Stimulated activated naive CD8-positive, alpha-beta T cell treated with anti-CD3 and anti-CD28 coated beads, Interleukin-15, amount 100 ng/mL, for 72 hours (primary cell): ENCODE measurements around the gene THADA.

ENCODE experiments used
- ATAC-seq: fragments of 150-1000 bp; cut with Tn5 transposase; 2 replicates; pipeline ENCODE4 v1.10.0; 2021; ENCODE audit warnings: mild to moderate bottlenecking, moderate library complexity
- DNase-seq, 2 donors: peaks; one replicate each; pipeline ENCODE4 v3.0.0; 2021 to 2022
- H3K27ac Mint-ChIP-seq, 2 donors: one replicate each; pipeline ENCODE4 v1.8.0; 2022; ENCODE audit warnings: mild to moderate bottlenecking in 2 of 2, mixed read lengths in 2 of 2, moderate library complexity in 2 of 2
- H3K27me3 Mint-ChIP-seq: one replicate; pipeline ENCODE4 v1.8.0; 2022; ENCODE audit warnings: mixed read lengths
- H3K4me1 Mint-ChIP-seq: one replicate; pipeline ENCODE4 v1.8.0; 2022; ENCODE audit warnings: mild to moderate bottlenecking, mixed read lengths
- H3K4me3 Mint-ChIP-seq, 2 donors: one replicate each; pipeline ENCODE4 v1.8.0; 2022; ENCODE audit warnings: mild to moderate bottlenecking in 2 of 2, mixed read lengths in 2 of 2, moderate library complexity in 1 of 2
- H3K9me3 Mint-ChIP-seq, 2 donors: one replicate each; pipeline ENCODE4 v1.8.0; 2022; ENCODE audit warnings: mixed read lengths in 2 of 2

The THADA gene

DNA sequence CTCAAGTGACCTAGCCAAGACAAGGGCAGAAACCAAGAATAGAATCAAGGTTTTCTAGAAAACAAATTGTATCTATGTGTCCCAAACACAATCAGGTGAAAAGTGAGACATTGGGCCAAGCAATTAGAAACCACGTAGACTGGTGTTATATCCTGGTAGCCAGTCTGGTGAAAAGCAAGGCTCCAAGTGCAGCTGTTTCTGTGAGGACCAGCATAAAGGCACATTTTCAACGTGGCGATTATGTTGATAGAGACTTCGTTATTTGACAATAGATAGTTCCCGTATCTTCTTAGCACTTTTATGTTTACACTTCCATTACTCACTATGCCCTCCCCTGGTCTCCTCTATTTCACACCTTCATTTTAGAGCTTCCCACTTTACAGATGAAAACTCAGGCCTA lies 266.2 kb downstream of the THADA start:
- Mint-ChIP-seq H3K27me3 (no peaks in the 10 kb centered on the region), H3K27ac (no peak overlapping the region), H3K4me3 (no peak overlapping the region), H3K9me3 (peaks cover 0 to 6% of the 10 kb centered on the region in 2 donors), H3K4me1 (peaks cover 13% of the 10 kb centered on the region)
- DNase-seq = no peak
- no peak for ATAC-seq

- peaks cover 8% of the 10 kb centered on the region for H3K4me1 Mint-ChIP-seq
- no peak for DNase-seq
- peaks cover 0 to 6% of the 10 kb centered on the region in 2 donors for H3K9me3 Mint-ChIP-seq
- no peaks in the 10 kb centered on the region for H3K27me3 Mint-ChIP-seq
- H3K4me3 Mint-ChIP-seq = no peak overlapping the region
- no peak overlapping the region for H3K27ac Mint-ChIP-seq
- no peak for ATAC-seq
Observed at GRCh38 chr2:43328832-43329231, 267.0 kb downstream of the THADA start.

GRCh38 chr2:43328133-43328532 lies 267.7 kb downstream of the THADA start:
- ATAC-seq = no peak
- Mint-ChIP-seq H3K4me3 (no peak overlapping the region), H3K27me3 (no peaks in the 10 kb centered on the region), H3K4me1 (peaks cover 4% of the 10 kb centered on the region), H3K9me3 (peaks cover 0 to 6% of the 10 kb centered on the region in 2 donors), H3K27ac (no peak overlapping the region)
- DNase-seq = no peak

- no peak for DNase-seq
- H3K27ac Mint-ChIP-seq = peak overlapping the region in 1 of 2 donors; percentile 13
- ATAC-seq = no peak
- peaks cover 0 to 6% of the 10 kb centered on the region in 2 donors for H3K9me3 Mint-ChIP-seq
- H3K27me3 Mint-ChIP-seq = no peaks in the 10 kb centered on the region
- no peak overlapping the region for H3K4me3 Mint-ChIP-seq
- H3K4me1 Mint-ChIP-seq = peaks cover 4% of the 10 kb centered on the region
Observed at GRCh38 chr2:43327119-43327518, 268.7 kb downstream of the THADA start.

GRCh38 chr2:43326101-43326825 lies 269.6 kb downstream of the THADA start:
- no peaks in the 10 kb centered on the region for H3K27me3 Mint-ChIP-seq
- ATAC-seq (no peak), DNase-seq (no peak)
- no peak overlapping the region for H3K4me3 Mint-ChIP-seq
- H3K9me3 Mint-ChIP-seq = peaks cover 0 to 6% of the 10 kb centered on the region in 2 donors
- no peak overlapping the region for H3K27ac Mint-ChIP-seq
- H3K4me1 Mint-ChIP-seq = peaks cover 4% of the 10 kb centered on the region

DNA sequence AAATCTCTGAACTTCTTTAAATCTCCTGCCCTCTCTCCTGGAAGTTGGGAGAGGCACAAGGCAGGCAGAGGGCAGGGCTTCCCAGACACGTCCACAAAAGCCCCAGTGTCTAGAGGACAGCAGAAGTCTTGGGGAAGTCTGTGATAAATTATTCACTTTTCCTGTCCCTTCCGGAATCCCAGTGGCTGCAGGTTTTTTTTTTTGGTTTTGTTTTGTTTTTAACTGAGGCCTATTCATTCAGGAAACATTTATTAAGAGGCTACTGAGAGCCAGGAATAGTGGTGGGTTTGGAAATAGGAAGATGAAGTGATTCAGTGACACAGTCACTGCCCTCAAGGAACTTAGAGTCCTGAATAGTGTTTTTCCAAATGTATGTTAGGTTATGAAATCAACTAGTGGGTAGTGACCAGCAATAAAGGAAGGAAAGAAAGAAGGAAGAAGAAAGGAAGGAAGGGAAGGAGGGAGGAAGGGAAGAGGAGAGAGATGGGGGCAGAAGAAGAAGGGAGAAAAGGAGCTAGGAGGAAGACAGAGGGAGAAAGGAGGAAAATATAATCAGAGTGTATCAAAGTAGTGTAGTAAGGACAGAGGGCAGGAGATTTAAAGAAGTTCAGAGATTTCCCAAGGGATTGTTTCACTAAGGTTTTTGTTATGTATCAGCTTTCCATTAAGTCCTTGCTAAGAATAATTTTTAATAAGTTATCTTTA lies 270.6 kb downstream of the THADA start:
- peaks cover 0 to 6% of the 10 kb centered on the region in 2 donors for H3K9me3 Mint-ChIP-seq
- no peak overlapping the region for H3K27ac Mint-ChIP-seq
- ATAC-seq (no peak), DNase-seq (no peak)
- H3K4me1 Mint-ChIP-seq = peaks cover 4% of the 10 kb centered on the region
- no peak overlapping the region for H3K4me3 Mint-ChIP-seq
- H3K27me3 Mint-ChIP-seq = no peaks in the 10 kb centered on the region

- ATAC-seq = no peak
- no peak overlapping the region for H3K27ac Mint-ChIP-seq
Observed at GRCh38 chr2:43324259-43325106, 271.4 kb downstream of the THADA start.

DNA sequence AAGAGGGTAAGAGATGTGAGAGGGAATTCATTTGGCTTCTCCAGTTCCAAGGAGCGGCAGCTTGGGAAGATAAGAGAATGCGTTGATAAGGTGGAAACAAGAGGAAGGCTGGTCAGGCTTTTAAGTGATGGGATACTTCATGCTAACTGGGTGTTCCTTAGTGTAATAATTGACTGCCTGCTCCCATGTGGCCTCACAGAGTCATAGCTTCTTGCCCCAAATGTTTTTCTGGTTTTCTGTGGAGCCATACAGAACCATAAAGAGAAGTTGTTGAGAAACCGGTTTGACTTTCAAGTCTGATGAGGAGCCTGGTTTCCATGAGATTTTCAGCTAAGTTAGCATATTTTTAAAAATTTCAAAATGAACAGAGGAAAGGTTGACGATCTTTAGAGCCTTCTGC lies 272.0 kb downstream of the THADA start:
- H3K4me3 Mint-ChIP-seq = no peak overlapping the region
- peaks cover 0 to 6% of the 10 kb centered on the region in 2 donors for H3K9me3 Mint-ChIP-seq
- no peak overlapping the region for H3K27ac Mint-ChIP-seq
- no peak for ATAC-seq
- DNase-seq = no peak
- H3K27me3 Mint-ChIP-seq = no peaks in the 10 kb centered on the region
- peaks cover 4% of the 10 kb centered on the region for H3K4me1 Mint-ChIP-seq

More at GRCh38 chr2:43324259-43325106, 271.4 kb downstream of the THADA start:
- Mint-ChIP-seq H3K9me3 (peaks cover 0 to 6% of the 10 kb centered on the region in 2 donors), H3K27me3 (no peaks in the 10 kb centered on the region), H3K4me1 (peaks cover 4% of the 10 kb centered on the region), H3K4me3 (no peak overlapping the region)
- no peak for DNase-seq

GRCh38 chr2:43321446-43321845 lies 274.4 kb downstream of the THADA start:
- H3K4me1 Mint-ChIP-seq = peaks cover 4% of the 10 kb centered on the region
- ATAC-seq (no peak), DNase-seq (no peak)
- peak overlapping the region in 1 of 2 donors; percentile 6 for H3K27ac Mint-ChIP-seq
- H3K4me3 Mint-ChIP-seq = no peak overlapping the region
- peaks cover 0 to 6% of the 10 kb centered on the region in 2 donors for H3K9me3 Mint-ChIP-seq
- no peaks in the 10 kb centered on the region for H3K27me3 Mint-ChIP-seq

GRCh38 chr2:43319541-43319940 lies 276.3 kb downstream of the THADA start:
- ATAC-seq (no peak), DNase-seq (no peak)
- Mint-ChIP-seq H3K27me3 (no peaks in the 10 kb centered on the region), H3K27ac (no peak overlapping the region), H3K4me1 (peaks cover 17% of the 10 kb centered on the region), H3K9me3 (no peaks in the 10 kb centered on the region), H3K4me3 (no peak overlapping the region)

DNA sequence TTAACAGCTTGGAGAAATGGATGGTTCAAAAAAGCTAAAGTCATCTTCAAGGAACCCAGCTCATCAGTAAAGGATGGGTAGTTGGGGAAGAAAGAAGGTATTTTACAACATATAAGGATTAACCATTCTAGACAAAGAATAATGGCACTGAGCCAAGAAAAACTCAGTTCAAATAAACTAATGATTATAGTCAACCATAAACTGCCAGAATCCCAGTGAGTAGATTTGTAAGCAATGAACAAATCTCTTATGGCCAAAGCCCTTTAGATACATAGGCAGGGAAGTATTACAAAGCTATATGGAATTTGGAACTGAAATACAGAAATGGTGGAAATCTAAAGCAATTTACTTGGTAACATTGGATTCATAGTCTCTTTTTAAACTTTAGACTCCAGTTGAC lies 277.0 kb downstream of the THADA start:
- ATAC-seq (no peak), DNase-seq (no peak)
- Mint-ChIP-seq H3K27ac (no peak overlapping the region), H3K4me1 (peaks cover 23% of the 10 kb centered on the region), H3K9me3 (no peaks in the 10 kb centered on the region), H3K27me3 (no peaks in the 10 kb centered on the region), H3K4me3 (no peak overlapping the region)

- H3K4me3 Mint-ChIP-seq = no peak overlapping the region
- ATAC-seq (no peak), DNase-seq (no peak)
- H3K9me3 Mint-ChIP-seq = no peaks in the 10 kb centered on the region
- H3K27me3 Mint-ChIP-seq = no peaks in the 10 kb centered on the region
- no peak overlapping the region for H3K27ac Mint-ChIP-seq
- H3K4me1 Mint-ChIP-seq = peaks cover 23% of the 10 kb centered on the region
Observed at GRCh38 chr2:43317680-43318079, 278.2 kb downstream of the THADA start.

DNA sequence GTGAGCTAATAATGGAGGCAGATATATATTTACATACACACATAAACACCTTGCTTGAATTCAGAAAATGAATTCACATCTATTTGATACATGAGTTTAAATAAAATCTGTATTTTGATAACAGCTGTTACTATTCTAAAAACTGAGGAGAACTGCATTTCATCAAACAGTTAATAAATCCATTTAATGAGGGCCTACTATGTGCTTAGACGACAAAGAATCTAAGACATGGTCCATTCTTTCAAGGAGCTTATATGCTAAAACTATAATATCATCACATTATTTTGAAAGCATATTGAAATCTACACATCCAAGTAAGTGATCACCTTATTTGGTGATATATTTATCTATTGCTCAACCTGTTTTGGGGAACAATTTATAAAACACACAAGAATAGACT lies 278.6 kb downstream of the THADA start:
- ATAC-seq = no peak
- DNase-seq = no peak
- Mint-ChIP-seq H3K4me3 (no peak overlapping the region), H3K27ac (no peak overlapping the region), H3K9me3 (no peaks in the 10 kb centered on the region), H3K27me3 (no peaks in the 10 kb centered on the region), H3K4me1 (peaks cover 26% of the 10 kb centered on the region)

DNA sequence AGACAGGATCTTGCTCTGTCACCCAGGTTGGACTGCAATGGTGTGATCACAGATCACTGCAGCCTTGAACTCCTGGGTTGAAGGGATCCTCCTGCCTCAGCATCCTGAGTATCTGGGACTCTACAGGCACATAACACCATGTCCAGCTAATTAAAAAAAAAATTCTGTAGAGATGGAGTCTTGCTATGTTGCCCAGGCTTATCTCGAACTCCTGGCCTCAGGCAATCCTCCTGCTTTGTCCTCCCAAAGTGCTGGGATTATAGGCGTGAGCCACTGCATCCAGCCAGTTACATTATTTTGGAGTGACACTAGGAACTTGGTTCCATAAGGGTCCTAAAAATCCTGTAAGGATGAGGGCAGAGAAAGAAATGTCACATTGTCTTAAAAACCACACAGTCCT lies 280.4 kb downstream of the THADA start:
- H3K4me3 Mint-ChIP-seq = no peak overlapping the region
- ATAC-seq (no peak), DNase-seq (no peak)
- no peaks in the 10 kb centered on the region for H3K9me3 Mint-ChIP-seq
- peaks cover 26% of the 10 kb centered on the region for H3K4me1 Mint-ChIP-seq
- H3K27ac Mint-ChIP-seq = no peak overlapping the region
- H3K27me3 Mint-ChIP-seq = no peaks in the 10 kb centered on the region

DNA sequence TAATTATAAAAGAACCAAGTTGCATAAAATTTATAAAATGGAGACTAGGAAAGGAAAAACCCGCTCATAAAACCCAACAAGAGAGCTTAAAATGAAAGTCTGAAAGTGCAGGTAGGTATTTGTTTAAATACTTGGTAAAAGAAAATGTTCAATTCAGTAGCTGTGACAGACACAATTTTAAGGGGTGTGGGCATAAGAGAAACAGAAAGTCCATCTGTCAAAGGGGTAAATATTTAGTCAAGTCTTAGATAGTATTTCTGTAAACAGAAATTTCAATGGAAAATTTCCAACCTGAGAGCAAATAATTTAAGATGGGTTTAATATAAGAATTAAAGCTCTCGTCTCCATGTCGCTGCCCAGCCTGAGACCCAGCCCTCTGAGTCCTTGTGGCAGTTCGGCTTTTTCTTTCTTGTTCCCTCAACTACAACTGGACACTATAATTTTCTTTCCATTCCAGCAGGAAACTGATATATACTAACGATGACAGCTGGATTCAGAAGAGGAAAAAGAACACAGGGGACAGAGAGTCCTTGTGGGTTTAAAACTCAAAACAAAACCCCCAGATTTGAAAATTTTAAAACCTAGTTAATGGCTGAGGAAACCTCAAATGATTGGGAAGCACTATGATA lies 281.4 kb downstream of the THADA start:
- H3K27me3 Mint-ChIP-seq = no peaks in the 10 kb centered on the region
- H3K4me3 Mint-ChIP-seq = no peak overlapping the region
- H3K4me1 Mint-ChIP-seq = peaks cover 26% of the 10 kb centered on the region
- no peak overlapping the region for H3K27ac Mint-ChIP-seq
- ATAC-seq (no peak), DNase-seq (no peak)
- no peaks in the 10 kb centered on the region for H3K9me3 Mint-ChIP-seq
